Vagina (tissue), 2 donors: ENCODE results near the gene PCSK5.

ENCODE experiments used
- CTCF ChIP-seq, 3 experiments: fragments of 450-650 bp in 2 of 3; fragments of 200-600 bp in 1 of 3; sonication (generic) in 1 of 3; IDR thresholded peaks; one replicate each; pipeline ENCODE4 v1.5.1; 2017 to 2019; ENCODE audit warnings: antibody characterized with exemption in 3 of 3, mild to moderate bottlenecking in 2 of 3, moderate library complexity in 2 of 3
- POLR2AphosphoS5 ChIP-seq, 2 donors: sonication (generic); formaldehyde crosslinking; IDR thresholded peaks; one replicate each; pipeline ENCODE4 v1.9.0; 2017; ENCODE audit warnings: antibody characterized with exemption in 2 of 2, mild to moderate bottlenecking in 2 of 2, low read depth in 1 of 2; ENCODE audit not compliant: insufficient read depth in 1 of 2

GRCh38 chr9:76342858-76343257 lies 452.4 kb downstream of the PCSK5 start:
- TF ChIP-seq POLR2AphosphoS5 (IDR thresholded peaks at IDR 0.05; ENCODE audit: insufficient read depth in 1 of 2, low read depth in 1 of 2) (no peak), CTCF (IDR thresholded peaks at IDR 0.05) (no peak)
